ENCODE data around the gene FMN2.

GRCh38 chr1:240107058-240107684, 15.5 kb downstream of the FMN2 start:
- TF ChIP-seq, protein P1, sequence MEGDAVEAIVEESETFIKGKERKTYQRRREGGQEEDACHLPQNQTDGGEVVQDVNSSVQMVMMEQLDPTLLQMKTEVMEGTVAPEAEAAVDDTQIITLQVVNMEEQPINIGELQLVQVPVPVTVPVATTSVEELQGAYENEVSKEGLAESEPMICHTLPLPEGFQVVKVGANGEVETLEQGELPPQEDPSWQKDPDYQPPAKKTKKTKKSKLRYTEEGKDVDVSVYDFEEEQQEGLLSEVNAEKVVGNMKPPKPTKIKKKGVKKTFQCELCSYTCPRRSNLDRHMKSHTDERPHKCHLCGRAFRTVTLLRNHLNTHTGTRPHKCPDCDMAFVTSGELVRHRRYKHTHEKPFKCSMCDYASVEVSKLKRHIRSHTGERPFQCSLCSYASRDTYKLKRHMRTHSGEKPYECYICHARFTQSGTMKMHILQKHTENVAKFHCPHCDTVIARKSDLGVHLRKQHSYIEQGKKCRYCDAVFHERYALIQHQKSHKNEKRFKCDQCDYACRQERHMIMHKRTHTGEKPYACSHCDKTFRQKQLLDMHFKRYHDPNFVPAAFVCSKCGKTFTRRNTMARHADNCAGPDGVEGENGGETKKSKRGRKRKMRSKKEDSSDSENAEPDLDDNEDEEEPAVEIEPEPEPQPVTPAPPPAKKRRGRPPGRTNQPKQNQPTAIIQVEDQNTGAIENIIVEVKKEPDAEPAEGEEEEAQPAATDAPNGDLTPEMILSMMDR (IDR thresholded peaks at IDR 0.05), result no peak
- TF ChIP-seq POLR2A (IDR thresholded peaks at IDR 0.05), result no peak
